ENCODE measurements around the gene TAS1R2.

Gene TAS1R2

DNA sequence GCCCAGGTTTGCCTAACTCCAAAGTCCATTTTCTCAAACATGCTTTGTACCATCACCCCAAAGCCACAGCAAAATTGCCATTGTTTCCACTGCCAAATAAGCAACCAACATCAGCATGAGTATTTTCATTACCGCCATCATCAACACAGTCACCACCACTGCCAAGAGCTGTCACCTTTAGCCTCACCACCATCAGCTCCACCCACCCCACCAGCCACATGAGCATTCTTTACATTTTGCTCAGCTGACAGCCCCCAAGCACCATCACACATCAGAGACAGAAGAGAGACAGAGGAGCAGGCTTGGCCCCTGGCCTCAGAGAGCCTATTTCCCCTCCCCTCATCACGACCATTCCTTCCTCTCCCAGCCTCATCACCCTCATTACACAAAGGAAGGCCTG, 42.7 kb downstream of the TAS1R2 start:
- DNase-seq (ENCODE audit: low read depth in 1 of 2, low spot score in 1 of 2): no peak
- Histone ChIP-seq H3K27ac (replicated peaks) (no peak overlapping the region), H3K27me3 (ENCODE audit: insufficient read depth, poor library complexity, severe bottlenecking) (peaks cover 7% of the 10 kb centered on the region), H3K4me3 (replicated peaks; ENCODE audit: insufficient read depth, low read length) (no peak overlapping the region)
- TF ChIP-seq GABPA (IDR thresholded peaks at IDR 0.05; ENCODE audit: low read depth): no peak
- TF ChIP-seq REST (IDR thresholded peaks at IDR 0.05; ENCODE audit: insufficient replicate concordance, low read depth): no peak

DNA sequence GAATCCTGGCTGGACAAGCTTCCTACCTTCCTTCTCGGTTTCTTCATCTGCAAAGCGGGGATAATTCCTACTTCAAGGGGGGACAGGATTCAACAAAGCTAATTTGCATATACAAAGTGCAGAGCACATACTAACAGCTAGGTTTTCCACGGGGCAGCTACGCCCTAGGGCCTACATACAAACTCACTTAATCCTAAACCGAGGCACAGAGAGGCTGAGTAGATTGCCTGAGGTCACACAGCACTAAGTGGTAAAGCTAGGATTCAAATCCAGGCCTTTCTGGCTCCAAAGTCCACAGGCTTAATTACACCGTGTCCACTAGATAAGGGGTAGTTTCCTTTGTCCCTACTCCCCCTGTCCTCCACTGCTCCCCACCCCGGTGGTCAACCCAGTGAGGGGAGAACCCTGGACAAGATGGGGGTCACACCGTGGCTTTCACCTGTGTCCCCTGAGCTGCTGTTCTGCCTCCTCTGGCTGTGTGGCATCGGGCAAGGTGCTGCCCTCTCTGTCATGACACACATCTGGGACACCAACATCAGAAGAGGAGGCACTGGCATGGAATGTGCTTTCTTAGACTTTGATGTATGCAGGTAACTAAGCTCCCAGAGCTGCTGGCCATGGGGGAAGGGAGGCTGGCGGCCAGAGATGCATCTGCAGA, 44.5 kb downstream of the TAS1R2 start:
- Histone ChIP-seq H3K27ac (replicated peaks) (no peak overlapping the region), H3K4me3 (replicated peaks; ENCODE audit: insufficient read depth, low read length) (no peak overlapping the region), H3K27me3 (ENCODE audit: insufficient read depth, poor library complexity, severe bottlenecking) (peaks cover 7% of the 10 kb centered on the region)
- no peak for DNase-seq (ENCODE audit: low read depth in 1 of 2, low spot score in 1 of 2)
- no peak for TF ChIP-seq POLR2AphosphoS5 (IDR thresholded peaks at IDR 0.05; ENCODE audit: low read depth)
- TF ChIP-seq SPI1 (IDR thresholded peaks at IDR 0.05; ENCODE audit: borderline replicate concordance, low read depth): no peak
- TF ChIP-seq REST (IDR thresholded peaks at IDR 0.05; ENCODE audit: insufficient replicate concordance, low read depth): no peak
- TF ChIP-seq GABPA (IDR thresholded peaks at IDR 0.05; ENCODE audit: low read depth): no peak
- no peak for TF ChIP-seq CTCF (IDR thresholded peaks at IDR 0.05; ENCODE audit: insufficient read depth, low read length)

DNA sequence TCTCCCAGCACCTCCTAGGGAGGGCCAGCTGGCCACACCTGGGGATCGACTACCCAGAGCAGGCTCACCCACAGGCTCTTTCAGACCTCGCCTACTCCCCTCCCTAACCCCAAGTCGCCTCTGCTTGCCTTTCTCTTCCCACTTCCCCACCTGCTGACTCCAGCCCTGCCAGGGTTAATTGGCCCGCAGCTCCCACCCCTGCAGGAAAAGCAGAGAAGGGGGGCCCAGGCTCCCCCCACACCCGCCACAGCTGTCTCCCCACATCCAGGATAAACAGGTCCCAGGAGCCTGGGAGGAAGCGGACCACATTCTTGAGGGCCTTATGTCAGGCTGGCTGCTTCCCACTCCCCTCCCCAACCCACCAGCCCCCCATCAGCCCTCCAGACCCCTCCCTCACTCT, 45.0 kb downstream of the TAS1R2 start:
- no peak for TF ChIP-seq CTCF (IDR thresholded peaks at IDR 0.05; ENCODE audit: insufficient read depth, low read length)
- no peak for TF ChIP-seq SPI1 (IDR thresholded peaks at IDR 0.05; ENCODE audit: borderline replicate concordance, low read depth)
- TF ChIP-seq POLR2AphosphoS5 (IDR thresholded peaks at IDR 0.05; ENCODE audit: low read depth): no peak
- no peak for TF ChIP-seq GABPA (IDR thresholded peaks at IDR 0.05; ENCODE audit: low read depth)
- no peak for TF ChIP-seq REST (IDR thresholded peaks at IDR 0.05; ENCODE audit: insufficient replicate concordance, low read depth)
- no peak for DNase-seq (ENCODE audit: low read depth in 1 of 2, low spot score in 1 of 2)
- H3K4me3 ChIP-seq (replicated peaks; ENCODE audit: insufficient read depth, low read length): no peak overlapping the region
- H3K27ac ChIP-seq (replicated peaks): no peak overlapping the region
- H3K27me3 ChIP-seq (ENCODE audit: insufficient read depth, poor library complexity, severe bottlenecking): peaks cover 7% of the 10 kb centered on the region

All from HL-60 (cell line).